H9 (cell line): ENCODE measurements around the gene BRD9. TPM values are rescaled to one million over a fixed set of nuclear protein-coding genes. Genes with fewer than 3 reads are reported as not detected.

Experiments used
- DNase-seq: peaks from one replicate; pipeline ENCODE4 v3.0.0-alpha.2; 2017
- H2AFZ ChIP-seq: one replicate; pipeline ENCODE4 v1.6.1; 2013; ENCODE audit warnings: mild to moderate bottlenecking, low read length, control low read depth, moderate library complexity
- H2AK5ac ChIP-seq: 2 replicates; pipeline ENCODE4 v1.6.1; 2013; ENCODE audit warnings: low read length, control low read depth, mixed read lengths; ENCODE audit not compliant: insufficient read length
- H2BK120ac ChIP-seq: one replicate; pipeline ENCODE4 v1.6.1; 2013; ENCODE audit warnings: low read depth, mild to moderate bottlenecking, low read length, control low read depth, inconsistent platforms; ENCODE audit not compliant: poor library complexity, severe bottlenecking
- H2BK12ac ChIP-seq: 2 replicates; pipeline ENCODE4 v1.6.1; 2013; ENCODE audit warnings: low read length, control low read depth, mixed read lengths, low read depth; ENCODE audit not compliant: insufficient read length
- H2BK15ac ChIP-seq: 2 replicates; pipeline ENCODE4 v1.6.1; 2013; ENCODE audit warnings: low read depth, low read length, control low read depth
- H2BK20ac ChIP-seq: one replicate; pipeline ENCODE4 v1.6.1; 2013; ENCODE audit warnings: low read depth, mild to moderate bottlenecking, low read length, control low read depth, inconsistent platforms; ENCODE audit not compliant: poor library complexity, severe bottlenecking
- H2BK5ac ChIP-seq: 2 replicates; pipeline ENCODE4 v1.6.1; 2013; ENCODE audit warnings: low read length, control low read depth, mixed read lengths; ENCODE audit not compliant: insufficient read length
- H3K14ac ChIP-seq: 2 replicates; pipeline ENCODE4 v1.6.1; 2013; ENCODE audit warnings: low read length, control low read depth; ENCODE audit not compliant: insufficient read depth
- H3K18ac ChIP-seq: 2 replicates; pipeline ENCODE4 v1.6.1; 2013; ENCODE audit warnings: low read depth, mild to moderate bottlenecking, mixed read lengths, low read length, control low read depth; ENCODE audit not compliant: insufficient read length
- H3K23ac ChIP-seq: 2 replicates; pipeline ENCODE4 v1.6.1; 2013; ENCODE audit warnings: low read length, control low read depth, mixed read lengths, low read depth; ENCODE audit not compliant: insufficient read length
- H3K23me2 ChIP-seq: 2 replicates; pipeline ENCODE4 v1.6.1; 2013; ENCODE audit warnings: low read depth, mild to moderate bottlenecking, mixed read lengths, low read length, control low read depth; ENCODE audit not compliant: insufficient read length, poor library complexity, severe bottlenecking
- H3K27ac ChIP-seq: 2 replicates; pipeline ENCODE4 v1.5.1; 2013; ENCODE audit warnings: low read length, control low read depth, mixed read lengths, low read depth; ENCODE audit not compliant: insufficient read length
- H3K27me3 ChIP-seq: 2 replicates; pipeline ENCODE4 v1.6.1; 2013; ENCODE audit warnings: low read length, control low read depth, inconsistent platforms; ENCODE audit not compliant: insufficient read depth
- H3K4ac ChIP-seq: 2 replicates; pipeline ENCODE4 v1.6.1; 2013; ENCODE audit warnings: low read depth, mild to moderate bottlenecking, control low read depth, inconsistent platforms, low read length, moderate library complexity
- H3K4me1 ChIP-seq: 2 replicates; pipeline ENCODE4 v1.6.1; 2013; ENCODE audit warnings: low read length, control low read depth, inconsistent platforms; ENCODE audit not compliant: insufficient read depth
- H3K4me2 ChIP-seq: 2 replicates; pipeline ENCODE4 v1.6.1; 2013; ENCODE audit warnings: low read length, control low read depth, mixed read lengths; ENCODE audit not compliant: insufficient read length, insufficient read depth
- H3K56ac ChIP-seq: 2 replicates; pipeline ENCODE4 v1.6.1; 2013; ENCODE audit warnings: low read depth, mild to moderate bottlenecking, mixed read lengths, low read length, control low read depth; ENCODE audit not compliant: insufficient read length
- H3K79me1 ChIP-seq: 2 replicates; pipeline ENCODE4 v1.6.1; 2013; ENCODE audit warnings: low read depth, mild to moderate bottlenecking, moderate library complexity, low read length, control low read depth, inconsistent platforms; ENCODE audit not compliant: insufficient read depth, poor library complexity, severe bottlenecking
- H3K79me2 ChIP-seq: 2 replicates; pipeline ENCODE4 v1.6.1; 2013; ENCODE audit warnings: low read length, control low read depth, inconsistent platforms; ENCODE audit not compliant: insufficient read depth
- H3K9ac ChIP-seq: 2 replicates; pipeline ENCODE4 v1.6.1; 2013; ENCODE audit warnings: low read length, control low read depth, mixed read lengths; ENCODE audit not compliant: insufficient read length; ENCODE audit errors: extremely low read depth
- H3K9me3 ChIP-seq: one replicate; pipeline ENCODE4 v1.6.1; 2013; ENCODE audit warnings: low read depth, low read length, inconsistent platforms; ENCODE audit not compliant: control insufficient read depth
- H3T11ph ChIP-seq: one replicate; pipeline ENCODE4 v1.6.1; 2013; ENCODE audit warnings: mild to moderate bottlenecking, low read length, control low read depth, inconsistent platforms
- H4K20me1 ChIP-seq: one replicate; pipeline ENCODE4 v1.6.1; 2013; ENCODE audit not compliant: control insufficient read depth, insufficient read length, insufficient read depth
- H4K5ac ChIP-seq: 2 replicates; pipeline ENCODE4 v1.6.1; 2013; ENCODE audit warnings: low read depth, mild to moderate bottlenecking, mixed read lengths, low read length, control low read depth; ENCODE audit not compliant: insufficient read length
- H4K8ac ChIP-seq: replicated peaks from 2 replicates; pipeline ENCODE4 v1.6.1; 2013; ENCODE audit warnings: low read length, control low read depth, mixed read lengths, low read depth; ENCODE audit not compliant: insufficient read length
- H4K91ac ChIP-seq: 2 replicates; pipeline ENCODE4 v1.6.1; 2013; ENCODE audit warnings: low read depth, mild to moderate bottlenecking, moderate library complexity, mixed read lengths, low read length, control low read depth; ENCODE audit not compliant: insufficient read length
- H3K27ac Mint-ChIP-seq, 3 experiments: 2 replicates in 2 of 3; 3 replicates in 1 of 3; pipeline ENCODE4 v1.8.0; 2020 to 2021; ENCODE audit warnings: mixed read lengths in 3 of 3, mild to moderate bottlenecking in 1 of 3, moderate library complexity in 1 of 3
- H3K27me3 Mint-ChIP-seq: 2 replicates; pipeline ENCODE4 v1.8.0; 2021; ENCODE audit warnings: low read depth, mild to moderate bottlenecking, moderate library complexity, mixed read lengths
- H3K36me3 Mint-ChIP-seq, 3 experiments: 2 replicates in 2 of 3; 3 replicates in 1 of 3; pipeline ENCODE4 v1.8.0; 2020 to 2021; ENCODE audit warnings: low read depth in 3 of 3, mixed read lengths in 3 of 3; ENCODE audit not compliant: insufficient read depth in 1 of 3
- H3K4me1 Mint-ChIP-seq, 2 experiments: 2 replicates each; pipeline ENCODE4 v1.8.0; 2020; ENCODE audit warnings: mixed read lengths in 2 of 2
- H3K4me3 Mint-ChIP-seq, 2 experiments: 2 replicates in 1 of 2; 3 replicates in 1 of 2; pipeline ENCODE4 v1.8.0; 2020 to 2021; ENCODE audit warnings: mild to moderate bottlenecking in 2 of 2, mixed read lengths in 2 of 2, moderate library complexity in 1 of 2
- H3K9me3 Mint-ChIP-seq, 2 experiments: 2 replicates in 1 of 2; 3 replicates in 1 of 2; pipeline ENCODE4 v1.8.0; 2020; ENCODE audit warnings: mild to moderate bottlenecking in 2 of 2, mixed read lengths in 2 of 2, moderate library complexity in 1 of 2
- WGBS: extraction: QIAGEN DNeasy Blood & Tissue Kit; methylation state at CpG from one replicate; pipeline ENCODE4 v1.1.7; 2013; ENCODE audit warnings: missing lambda C conversion rate, low lambda C conversion rate, mixed read lengths; ENCODE audit not compliant: insufficient read length; ENCODE audit errors: extremely low coverage; 5-methylcytosine and 5-hydroxymethylcytosine counted together
- total RNA-seq: library from RNA; stranded (reverse); gene quantifications from 2 replicates; pipeline ENCODE4 v1.2.1, GENCODE V29; 2021
- TF ChIP-seq, protein P1 (sequence below): fragments of 200-600 bp; sonication (generic); conservative IDR thresholded peaks from 3 replicates; pipeline ENCODE4 v1.8.0; 2021; ENCODE audit warnings: antibody characterized with exemption, mild to moderate bottlenecking

Gene BRD9
- total RNA-seq, 1 experiment from 2014 or later = 70.5 TPM

DNA sequence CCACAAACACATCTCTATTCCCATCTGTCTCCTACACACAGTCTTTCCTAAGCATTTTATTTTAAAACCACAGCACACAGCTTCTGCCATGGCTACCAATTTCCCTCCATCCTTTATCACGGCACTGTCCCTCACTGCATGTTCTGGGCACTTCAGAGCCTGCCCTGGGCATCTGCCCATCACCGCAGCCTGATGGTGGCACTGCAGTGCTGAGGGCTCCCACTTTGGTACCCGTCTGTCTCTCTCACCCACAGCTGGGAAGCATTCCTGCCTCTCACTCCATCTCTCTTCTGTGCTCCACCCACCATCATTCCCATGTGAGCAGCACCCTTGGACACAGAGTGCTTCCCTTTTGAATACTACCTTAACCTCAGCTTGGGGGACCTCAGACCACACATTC, 73.5 kb downstream of the BRD9 start:
- Histone ChIP-seq H2BK5ac (no peak overlapping the region), H4K20me1 (no peaks in the 10 kb centered on the region), H2BK15ac (no peak overlapping the region), H3K14ac (no peak overlapping the region), H3K9ac (no peak overlapping the region), H3K4me2 (no peak overlapping the region), H3K18ac (no peak overlapping the region), H3K27ac (no peak overlapping the region), H2BK120ac (no peak overlapping the region), H3K4ac (no peak overlapping the region), H3K23ac (no peak overlapping the region), H3T11ph (no peak overlapping the region), H3K56ac (no peak overlapping the region), H2AK5ac (no peak overlapping the region), H3K23me2 (no peaks in the 10 kb centered on the region), H4K5ac (no peak overlapping the region), H3K79me2 (no peaks in the 10 kb centered on the region), H3K27me3 (no peaks in the 10 kb centered on the region), H2BK20ac (no peak overlapping the region), H2AFZ (no peak overlapping the region), H2BK12ac (no peak overlapping the region), H4K8ac (no peak overlapping the region), H4K91ac (no peak overlapping the region), H3K9me3 (no peaks in the 10 kb centered on the region), H3K4me1 (no peaks in the 10 kb centered on the region), H3K79me1 (no peaks in the 10 kb centered on the region)
- DNase-seq = no peak
- H3K27me3 Mint-ChIP-seq = no peaks in the 10 kb centered on the region
- no peaks in the 10 kb centered on the region for H3K4me1 Mint-ChIP-seq
- TF ChIP-seq, protein P1, sequence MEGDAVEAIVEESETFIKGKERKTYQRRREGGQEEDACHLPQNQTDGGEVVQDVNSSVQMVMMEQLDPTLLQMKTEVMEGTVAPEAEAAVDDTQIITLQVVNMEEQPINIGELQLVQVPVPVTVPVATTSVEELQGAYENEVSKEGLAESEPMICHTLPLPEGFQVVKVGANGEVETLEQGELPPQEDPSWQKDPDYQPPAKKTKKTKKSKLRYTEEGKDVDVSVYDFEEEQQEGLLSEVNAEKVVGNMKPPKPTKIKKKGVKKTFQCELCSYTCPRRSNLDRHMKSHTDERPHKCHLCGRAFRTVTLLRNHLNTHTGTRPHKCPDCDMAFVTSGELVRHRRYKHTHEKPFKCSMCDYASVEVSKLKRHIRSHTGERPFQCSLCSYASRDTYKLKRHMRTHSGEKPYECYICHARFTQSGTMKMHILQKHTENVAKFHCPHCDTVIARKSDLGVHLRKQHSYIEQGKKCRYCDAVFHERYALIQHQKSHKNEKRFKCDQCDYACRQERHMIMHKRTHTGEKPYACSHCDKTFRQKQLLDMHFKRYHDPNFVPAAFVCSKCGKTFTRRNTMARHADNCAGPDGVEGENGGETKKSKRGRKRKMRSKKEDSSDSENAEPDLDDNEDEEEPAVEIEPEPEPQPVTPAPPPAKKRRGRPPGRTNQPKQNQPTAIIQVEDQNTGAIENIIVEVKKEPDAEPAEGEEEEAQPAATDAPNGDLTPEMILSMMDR = no peak
- WGBS = no CpG with 5 or more reads among the region's 3 CpGs
- peaks cover 15 to 54% (median 33%) of the 10 kb centered on the region in 3 experiments for H3K36me3 Mint-ChIP-seq
- H3K4me3 Mint-ChIP-seq = no peak overlapping the region
- H3K9me3 Mint-ChIP-seq = no peaks in the 10 kb centered on the region
- no peak overlapping the region for H3K27ac Mint-ChIP-seq
